Measurements from ENCODE around the gene ANXA11.
"Not testable (repeated sequence)": the region's sequence is repeated elsewhere in the genome, so short reads cannot be mapped to it uniquely, and the experiment has no call there.

DNA sequence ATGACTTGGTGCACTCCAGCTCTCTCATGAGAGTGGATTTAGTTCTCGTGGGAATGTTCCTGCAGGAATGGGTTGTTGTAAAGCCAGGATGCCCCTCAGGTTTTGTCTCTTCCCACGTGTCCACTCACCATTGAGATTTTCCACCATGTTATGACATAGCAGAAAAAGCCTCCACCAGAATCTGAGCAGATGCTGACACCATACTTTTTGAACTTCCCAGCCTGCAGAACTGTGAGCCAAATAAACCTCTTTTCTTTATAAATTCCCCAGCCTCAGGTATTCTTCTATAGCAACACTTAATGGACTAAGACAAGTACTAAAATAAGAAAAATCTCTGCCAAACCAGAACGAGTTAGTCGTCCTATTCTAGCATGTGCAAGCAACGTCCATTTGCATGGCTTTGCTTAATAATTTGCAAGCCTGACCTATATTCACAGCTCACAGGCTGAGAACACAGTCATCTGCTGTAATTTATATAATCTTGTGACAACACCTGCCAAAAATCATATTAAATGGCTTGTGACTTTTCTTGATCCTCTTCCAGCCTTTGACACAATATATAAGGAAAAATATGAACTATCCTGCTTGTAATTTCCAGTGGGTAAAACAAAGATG lies 9.1 kb upstream of the ANXA11 start:
- not testable (repeated sequence) for TF ChIP-seq CEBPB (IDR thresholded peaks at IDR 0.05); NR3C1 (IDR thresholded peaks at IDR 0.05); RAD21 (conservative IDR thresholded peaks at IDR 0.05 in 1 of 2, IDR thresholded peaks at IDR 0.05 in 1 of 2); HDAC2 (IDR thresholded peaks at IDR 0.05); JUN (IDR thresholded peaks at IDR 0.05); RCOR1 (IDR thresholded peaks at IDR 0.05; ENCODE audit: low read depth, low read length)
- TF ChIP-seq, protein P1, sequence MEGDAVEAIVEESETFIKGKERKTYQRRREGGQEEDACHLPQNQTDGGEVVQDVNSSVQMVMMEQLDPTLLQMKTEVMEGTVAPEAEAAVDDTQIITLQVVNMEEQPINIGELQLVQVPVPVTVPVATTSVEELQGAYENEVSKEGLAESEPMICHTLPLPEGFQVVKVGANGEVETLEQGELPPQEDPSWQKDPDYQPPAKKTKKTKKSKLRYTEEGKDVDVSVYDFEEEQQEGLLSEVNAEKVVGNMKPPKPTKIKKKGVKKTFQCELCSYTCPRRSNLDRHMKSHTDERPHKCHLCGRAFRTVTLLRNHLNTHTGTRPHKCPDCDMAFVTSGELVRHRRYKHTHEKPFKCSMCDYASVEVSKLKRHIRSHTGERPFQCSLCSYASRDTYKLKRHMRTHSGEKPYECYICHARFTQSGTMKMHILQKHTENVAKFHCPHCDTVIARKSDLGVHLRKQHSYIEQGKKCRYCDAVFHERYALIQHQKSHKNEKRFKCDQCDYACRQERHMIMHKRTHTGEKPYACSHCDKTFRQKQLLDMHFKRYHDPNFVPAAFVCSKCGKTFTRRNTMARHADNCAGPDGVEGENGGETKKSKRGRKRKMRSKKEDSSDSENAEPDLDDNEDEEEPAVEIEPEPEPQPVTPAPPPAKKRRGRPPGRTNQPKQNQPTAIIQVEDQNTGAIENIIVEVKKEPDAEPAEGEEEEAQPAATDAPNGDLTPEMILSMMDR (IDR thresholded peaks at IDR 0.05) = not testable (repeated sequence)
- TF ChIP-seq, protein P2, sequence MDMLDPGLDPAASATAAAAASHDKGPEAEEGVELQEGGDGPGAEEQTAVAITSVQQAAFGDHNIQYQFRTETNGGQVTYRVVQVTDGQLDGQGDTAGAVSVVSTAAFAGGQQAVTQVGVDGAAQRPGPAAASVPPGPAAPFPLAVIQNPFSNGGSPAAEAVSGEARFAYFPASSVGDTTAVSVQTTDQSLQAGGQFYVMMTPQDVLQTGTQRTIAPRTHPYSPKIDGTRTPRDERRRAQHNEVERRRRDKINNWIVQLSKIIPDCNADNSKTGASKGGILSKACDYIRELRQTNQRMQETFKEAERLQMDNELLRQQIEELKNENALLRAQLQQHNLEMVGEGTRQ (IDR thresholded peaks at IDR 0.05) = not testable (repeated sequence)

All from A549 (cell line).